Keratinocyte (primary cell): ENCODE data around the gene FARP2. TPM values are rescaled to one million over a fixed set of nuclear protein-coding genes. Genes with fewer than 3 reads are reported as not detected.
"Not testable (repeated sequence)": the region's sequence is repeated elsewhere in the genome, so short reads cannot be mapped to it uniquely, and the experiment has no call there.

Experiments used
- DNase-seq: peaks from one replicate; pipeline ENCODE4 v3.0.0-alpha.2; 2011; ENCODE audit warnings: low read depth, missing footprints, low spot score
- FAIRE-seq: peaks from 2 replicates; lab custom pipeline; 2011; peaks lifted over from hg19 to GRCh38; lab: Jason Lieb, UNC
- H2AFZ ChIP-seq: 2 replicates; pipeline ENCODE4 v1.6.0; 2012; ENCODE audit warnings: low read length, control low read depth, inconsistent platforms; ENCODE audit not compliant: control insufficient read depth
- H3K27ac ChIP-seq: 2 replicates; pipeline ENCODE4 v1.5.1; 2011; ENCODE audit warnings: low read length; ENCODE audit not compliant: control insufficient read depth, insufficient read depth
- H3K27me3 ChIP-seq: 3 replicates; pipeline ENCODE4 v1.6.0; 2011; ENCODE audit warnings: low read length; ENCODE audit not compliant: control insufficient read depth, insufficient read depth; ENCODE audit errors: extremely low read depth
- H3K36me3 ChIP-seq, 2 experiments: 2 replicates in 1 of 2; 3 replicates in 1 of 2; pipeline ENCODE4 v1.5.1; 2011; ENCODE audit warnings: low read length in 2 of 2, mild to moderate bottlenecking in 1 of 2; ENCODE audit not compliant: control insufficient read depth in 2 of 2, insufficient read depth in 2 of 2; ENCODE audit errors: extremely low read depth in 1 of 2
- H3K4me1 ChIP-seq: 3 replicates; pipeline ENCODE4 v1.5.1; 2011; ENCODE audit warnings: low read length; ENCODE audit not compliant: control insufficient read depth, insufficient read depth; ENCODE audit errors: extremely low read depth
- H3K4me2 ChIP-seq: 3 replicates; pipeline ENCODE4 v1.6.0; 2011; ENCODE audit warnings: low read depth, low read length; ENCODE audit not compliant: control insufficient read depth, insufficient read depth; ENCODE audit errors: extremely low read depth
- H3K4me3 ChIP-seq, 3 experiments: fragments of 200-600 bp in 1 of 3; sonication (generic) in 1 of 3; 2 replicates in 2 of 3; 3 replicates in 1 of 3; pipeline ENCODE4 v1.5.1; 2011 to 2016; ENCODE audit warnings: low read length in 3 of 3, mild to moderate bottlenecking in 3 of 3, control low read depth in 2 of 3, inconsistent platforms in 1 of 3, low read depth in 1 of 3, mixed read lengths in 1 of 3, mixed run types in 1 of 3, moderate library complexity in 1 of 3; ENCODE audit not compliant: control insufficient read depth in 2 of 3, insufficient read depth in 2 of 3; ENCODE audit errors: extremely low read depth in 1 of 3
- H3K79me2 ChIP-seq: 2 replicates; pipeline ENCODE4 v1.6.0; 2012; ENCODE audit warnings: low read length; ENCODE audit not compliant: control insufficient read depth, insufficient read depth
- H3K9ac ChIP-seq: 3 replicates; pipeline ENCODE4 v1.6.0; 2011; ENCODE audit warnings: low read length; ENCODE audit not compliant: control insufficient read depth, insufficient read depth; ENCODE audit errors: extremely low read depth
- H3K9me1 ChIP-seq: 3 replicates; pipeline ENCODE4 v1.6.0; 2011; ENCODE audit warnings: low read length; ENCODE audit not compliant: control insufficient read depth, insufficient read depth; ENCODE audit errors: extremely low read depth
- H3K9me3 ChIP-seq: 2 replicates; pipeline ENCODE4 v1.5.1; 2012; ENCODE audit warnings: low read depth, low read length; ENCODE audit not compliant: control insufficient read depth
- H4K20me1 ChIP-seq: 3 replicates; pipeline ENCODE4 v1.6.0; 2011; ENCODE audit warnings: low read length; ENCODE audit not compliant: control insufficient read depth, insufficient read depth; ENCODE audit errors: extremely low read depth
- CTCF ChIP-seq, 3 experiments: IDR thresholded peaks in 1 of 3; conservative IDR thresholded peaks in 1 of 3; optimal IDR thresholded peaks in 1 of 3; 2 replicates in 2 of 3; 3 replicates in 1 of 3; pipeline versions ENCODE3 to v1.5.1; 2011; ENCODE audit warnings: low read length in 3 of 3, mild to moderate bottlenecking in 3 of 3, moderate library complexity in 2 of 3, control low read depth in 1 of 3, inconsistent platforms in 1 of 3; ENCODE audit not compliant: insufficient read depth in 2 of 3; ENCODE audit errors: extremely low read depth in 1 of 3
- EZH2 ChIP-seq: IDR thresholded peaks from one replicate; pipeline ENCODE4 v1.6.1; 2012; ENCODE audit warnings: inconsistent platforms, mild to moderate bottlenecking, low read length, moderate library complexity
- dilution Hi-C: fragments of 300-500 bp; cut with MboI; formaldehyde crosslinking; loops from one replicate; pipeline ENCODE4 v1.7.0; 2020; ENCODE audit warnings: low sequenced_read_pairs; ENCODE audit not compliant: extremely low pct_ligation_motif_present
- polyA plus RNA-seq, 5 experiments: library from polyadenylated mRNA; depleted of rRNA in 3 of 5; stranded (reverse) in 3 of 5; stranded (forward) in 1 of 5; unstranded in 1 of 5; fragments of >200 nt; gene quantifications; 1 replicate in 1 of 5; 2 replicates in 3 of 5; 3 replicates in 1 of 5; pipeline versions ENCODE4 v1.2.1 to v1.2.3, GENCODE V29; 2011 to 2012; ENCODE audit warnings: missing spikeins in 2 of 5, low read depth in 1 of 5, low replicate concordance in 1 of 5

FARP2 gene
- polyA plus RNA-seq, 1 donor (not counting 4 experiments of a cell fraction or from before 2014, with no cell fraction given), result 39.3 TPM

GRCh38 chr2:241522477-241522876 is 166.4 kb downstream of the FARP2 start:
- H3K4me2 ChIP-seq, result no peak overlapping the region
- H3K79me2 ChIP-seq, result no peaks in the 10 kb centered on the region
- H2AFZ ChIP-seq, result no peak overlapping the region
- H3K36me3 ChIP-seq, result no peaks in the 10 kb centered on the region
- DNase-seq, result no peak
- no peak overlapping the region for H3K27ac ChIP-seq
- no peak overlapping the region for H3K4me3 ChIP-seq
- H3K9ac ChIP-seq, result no peak overlapping the region
- dilution Hi-C loops, result no loop called here
- no peak for FAIRE-seq
- H3K27me3 ChIP-seq, result no peaks in the 10 kb centered on the region
- TF ChIP-seq CTCF (optimal IDR thresholded peaks at IDR 0.05 in 1 of 3, IDR thresholded peaks at IDR 0.05 in 1 of 3, conservative IDR thresholded peaks at IDR 0.05 in 1 of 3; ENCODE audit: extremely low read depth in 1 of 3, insufficient read depth in 2 of 3, low read length in 3 of 3), result no peak
- no peak for TF ChIP-seq EZH2
- H3K9me1 ChIP-seq, result no peaks in the 10 kb centered on the region
- H3K4me1 ChIP-seq, result no peaks in the 10 kb centered on the region
- H3K9me3 ChIP-seq, result no peaks in the 10 kb centered on the region
- no peaks in the 10 kb centered on the region for H4K20me1 ChIP-seq

DNA sequence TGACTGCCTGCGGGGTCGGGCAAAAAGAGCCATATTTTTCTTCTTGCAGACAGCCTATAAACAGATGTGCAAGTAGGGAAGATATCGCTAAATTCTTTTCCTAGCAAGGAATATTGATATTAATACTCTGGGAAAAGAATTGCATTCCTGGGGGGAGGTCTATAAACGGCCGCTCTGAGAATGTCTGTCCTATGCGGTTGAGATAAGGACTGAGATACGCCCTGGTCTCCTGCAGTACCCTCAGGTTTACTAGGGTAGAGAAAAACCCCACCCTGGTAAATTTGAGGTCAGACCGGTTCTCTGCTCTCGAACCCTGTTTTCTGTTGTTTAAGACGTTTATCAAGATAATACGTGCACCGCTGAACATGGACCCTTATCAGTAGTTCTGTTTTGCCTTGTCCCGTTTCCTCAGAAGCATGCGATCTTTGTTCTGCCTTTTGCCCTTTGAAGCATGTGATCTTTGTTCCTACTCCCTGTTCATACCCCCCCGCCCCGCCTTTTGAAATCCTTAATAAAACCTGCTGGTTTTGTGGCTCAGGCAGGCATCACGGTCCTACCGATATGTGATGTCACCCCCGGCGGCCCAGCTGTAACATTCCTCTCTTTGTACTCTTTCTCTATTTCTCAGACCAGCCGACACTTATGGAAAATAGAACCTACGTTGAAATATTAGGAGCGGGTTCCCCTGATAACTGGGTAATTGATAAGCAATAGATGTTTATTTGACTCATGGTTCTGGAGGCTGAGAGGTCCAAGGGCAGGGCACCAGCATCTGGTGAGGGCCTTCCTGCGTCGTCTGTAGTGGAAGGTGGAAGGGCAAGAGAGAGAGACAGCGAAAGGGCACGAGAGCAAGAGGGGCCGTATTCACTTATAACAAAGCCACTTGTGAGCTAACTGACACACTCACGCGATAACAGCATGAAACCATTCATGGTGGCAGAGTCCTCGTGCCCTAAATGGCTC is 170.0 kb downstream of the FARP2 start:
- FAIRE-seq, H3K4me3 ChIP-seq, H3K4me1 ChIP-seq, H3K79me2 ChIP-seq, H3K4me2 ChIP-seq, H3K9me1 ChIP-seq, dilution Hi-C loops, H3K27me3 ChIP-seq, H3K9ac ChIP-seq, DNase-seq, H3K27ac ChIP-seq, H3K36me3 ChIP-seq, H2AFZ ChIP-seq, H3K9me3 ChIP-seq, H4K20me1 ChIP-seq: not testable (repeated sequence)
